ENCODE data around the gene CRKL.
A peak's percentile ranks its signal among the peaks of the same experiment; 100 is the strongest.

CRKL gene

DNA sequence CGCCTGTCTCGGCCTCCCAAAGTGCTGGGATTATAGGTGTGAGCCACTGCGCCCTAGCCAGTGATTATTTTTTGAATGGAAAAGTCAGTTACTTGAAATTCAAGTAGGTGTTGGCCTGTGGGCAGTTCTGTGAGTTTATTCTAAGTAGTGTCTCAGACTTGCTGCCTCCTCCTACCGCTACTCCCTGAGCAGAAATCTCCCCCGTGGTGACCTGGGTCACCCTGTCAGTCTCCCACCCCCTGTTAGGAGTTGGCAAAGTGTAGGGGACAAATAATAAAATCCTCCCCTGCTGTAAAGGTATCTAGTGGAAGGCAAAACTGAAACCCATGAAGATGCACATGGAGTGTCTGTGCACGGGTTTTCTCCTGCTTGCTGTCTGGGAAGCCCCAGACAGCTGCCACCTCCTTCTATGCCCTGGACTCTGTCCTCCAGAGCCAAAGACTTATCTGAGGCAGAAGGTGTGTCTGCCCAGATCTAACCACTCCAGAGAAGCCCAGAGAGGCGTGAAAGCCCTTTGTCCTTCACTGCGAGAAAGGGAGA lies 32.1 kb upstream of the CRKL start:
- H3K4me3 ChIP-seq (ENCODE audit: low read length), result no peak overlapping the region
- no peaks in the 10 kb centered on the region for H3K79me1 ChIP-seq (ENCODE audit: low read length)
- no peak overlapping the region for H3K18ac ChIP-seq (ENCODE audit: low read length)
- H2AK5ac ChIP-seq (ENCODE audit: low read length), result no peak overlapping the region
- H3K27me3 ChIP-seq (ENCODE audit: insufficient read depth, low read length, poor library complexity), result no peaks in the 10 kb centered on the region
- no peaks in the 10 kb centered on the region for H3K4me1 ChIP-seq (ENCODE audit: control insufficient read depth, low read depth, low read length)
- H3K79me2 ChIP-seq (ENCODE audit: control insufficient read depth, insufficient read depth, low read length), result no peaks in the 10 kb centered on the region
- no peak overlapping the region for H4K5ac ChIP-seq (ENCODE audit: low read length)
- H2BK15ac ChIP-seq (replicated peaks; ENCODE audit: low read depth), result no peak overlapping the region
- WGBS (ENCODE audit: extremely low coverage, insufficient coverage, low lambda C conversion rate), result no CpG with 5 or more reads among the region's 8 CpGs
- H2BK5ac ChIP-seq (ENCODE audit: low read length), result no peak overlapping the region
- no peak overlapping the region for H2BK120ac ChIP-seq (ENCODE audit: low read depth, low read length)
- H3K36me3 ChIP-seq (ENCODE audit: control insufficient read depth, insufficient read depth, low read length), result no peaks in the 10 kb centered on the region
- no peak overlapping the region for H3K27ac ChIP-seq (ENCODE audit: low read depth, low read length)
- no peak overlapping the region for H3K23ac ChIP-seq (ENCODE audit: low read length)
- no peak overlapping the region for H3K4ac ChIP-seq (ENCODE audit: low read depth, low read length)
- H3K9ac ChIP-seq (ENCODE audit: low read length), result no peak overlapping the region
- no peak overlapping the region for H4K8ac ChIP-seq (ENCODE audit: low read depth, low read length)
- H3K56ac ChIP-seq (ENCODE audit: low read length), result peak overlapping the region; percentile 57
- H3K4me2 ChIP-seq (ENCODE audit: low read length), result no peak overlapping the region
- DNase-seq, result no peak

- Histone ChIP-seq H2BK5ac (ENCODE audit: low read length) (no peak overlapping the region), H3K27me3 (ENCODE audit: insufficient read depth, low read length, poor library complexity) (no peaks in the 10 kb centered on the region), H3K79me1 (ENCODE audit: low read length) (no peaks in the 10 kb centered on the region), H3K4me2 (ENCODE audit: low read length) (no peak overlapping the region), H3K9ac (ENCODE audit: low read length) (peak overlapping the region; percentile 35), H3K4me3 (ENCODE audit: low read length) (no peak overlapping the region), H3K4ac (ENCODE audit: low read depth, low read length) (no peak overlapping the region), H3K4me1 (ENCODE audit: control insufficient read depth, low read depth, low read length) (no peaks in the 10 kb centered on the region), H3K18ac (ENCODE audit: low read length) (no peak overlapping the region), H3K56ac (ENCODE audit: low read length) (peak overlapping the region; percentile 74), H4K5ac (ENCODE audit: low read length) (no peak overlapping the region), H4K8ac (ENCODE audit: low read depth, low read length) (no peak overlapping the region), H3K79me2 (ENCODE audit: control insufficient read depth, insufficient read depth, low read length) (no peaks in the 10 kb centered on the region), H3K27ac (ENCODE audit: low read depth, low read length) (no peak overlapping the region), H2BK120ac (ENCODE audit: low read depth, low read length) (no peak overlapping the region), H3K23ac (ENCODE audit: low read length) (no peak overlapping the region), H3K36me3 (ENCODE audit: control insufficient read depth, insufficient read depth, low read length) (no peaks in the 10 kb centered on the region), H2AK5ac (ENCODE audit: low read length) (no peak overlapping the region), H2BK15ac (replicated peaks; ENCODE audit: low read depth) (no peak overlapping the region)
- no CpG with 5 or more reads among the region's 10 CpGs for WGBS (ENCODE audit: extremely low coverage, insufficient coverage, low lambda C conversion rate)
- peak; percentile 95 for DNase-seq
Measured at GRCh38 chr22:20885557-20886323, 31.5 kb upstream of the CRKL start.

- H2AK5ac ChIP-seq (ENCODE audit: low read length), result no peak overlapping the region
- no peak for DNase-seq
- H3K56ac ChIP-seq (ENCODE audit: low read length), result no peak overlapping the region
- no peak overlapping the region for H3K27ac ChIP-seq (ENCODE audit: low read depth, low read length)
- no peaks in the 10 kb centered on the region for H3K4me1 ChIP-seq (ENCODE audit: control insufficient read depth, low read depth, low read length)
- H2BK15ac ChIP-seq (replicated peaks; ENCODE audit: low read depth), result no peak overlapping the region
- no peak overlapping the region for H2BK120ac ChIP-seq (ENCODE audit: low read depth, low read length)
- H3K27me3 ChIP-seq (ENCODE audit: insufficient read depth, low read length, poor library complexity), result no peaks in the 10 kb centered on the region
- no peak overlapping the region for H2BK5ac ChIP-seq (ENCODE audit: low read length)
- H3K36me3 ChIP-seq (ENCODE audit: control insufficient read depth, insufficient read depth, low read length), result no peaks in the 10 kb centered on the region
- no peak overlapping the region for H3K18ac ChIP-seq (ENCODE audit: low read length)
- H3K23ac ChIP-seq (ENCODE audit: low read length), result no peak overlapping the region
- no peak overlapping the region for H4K5ac ChIP-seq (ENCODE audit: low read length)
- no peak overlapping the region for H3K4me3 ChIP-seq (ENCODE audit: low read length)
- no peak overlapping the region for H3K4me2 ChIP-seq (ENCODE audit: low read length)
- no peak overlapping the region for H4K8ac ChIP-seq (ENCODE audit: low read depth, low read length)
- no peaks in the 10 kb centered on the region for H3K79me2 ChIP-seq (ENCODE audit: control insufficient read depth, insufficient read depth, low read length)
- no peak overlapping the region for H3K9ac ChIP-seq (ENCODE audit: low read length)
- no peaks in the 10 kb centered on the region for H3K79me1 ChIP-seq (ENCODE audit: low read length)
- WGBS (ENCODE audit: extremely low coverage, insufficient coverage, low lambda C conversion rate), result no CpG with 5 or more reads among the region's 5 CpGs
- no peak overlapping the region for H3K4ac ChIP-seq (ENCODE audit: low read depth, low read length)
Measured at GRCh38 chr22:20887375-20887774, 29.8 kb upstream of the CRKL start.

- Histone ChIP-seq H2BK5ac (ENCODE audit: low read length) (no peak overlapping the region), H4K5ac (ENCODE audit: low read length) (no peak overlapping the region), H3K23ac (ENCODE audit: low read length) (no peak overlapping the region), H3K27me3 (ENCODE audit: insufficient read depth, low read length, poor library complexity) (no peaks in the 10 kb centered on the region), H4K8ac (ENCODE audit: low read depth, low read length) (no peak overlapping the region), H3K27ac (ENCODE audit: low read depth, low read length) (no peak overlapping the region), H2AK5ac (ENCODE audit: low read length) (no peak overlapping the region), H3K4me3 (ENCODE audit: low read length) (no peak overlapping the region), H3K9ac (ENCODE audit: low read length) (no peak overlapping the region), H2BK120ac (ENCODE audit: low read depth, low read length) (no peak overlapping the region), H3K18ac (ENCODE audit: low read length) (no peak overlapping the region), H3K79me2 (ENCODE audit: control insufficient read depth, insufficient read depth, low read length) (no peaks in the 10 kb centered on the region), H3K4ac (ENCODE audit: low read depth, low read length) (no peak overlapping the region), H2BK15ac (replicated peaks; ENCODE audit: low read depth) (no peak overlapping the region), H3K79me1 (ENCODE audit: low read length) (no peaks in the 10 kb centered on the region), H3K4me1 (ENCODE audit: control insufficient read depth, low read depth, low read length) (no peaks in the 10 kb centered on the region), H3K56ac (ENCODE audit: low read length) (no peak overlapping the region), H3K36me3 (ENCODE audit: control insufficient read depth, insufficient read depth, low read length) (no peaks in the 10 kb centered on the region), H3K4me2 (ENCODE audit: low read length) (no peak overlapping the region)
- no CpG with 5 or more reads among the region's 6 CpGs for WGBS (ENCODE audit: extremely low coverage, insufficient coverage, low lambda C conversion rate)
- no peak for DNase-seq
Measured at GRCh38 chr22:20889025-20889704, 28.0 kb upstream of the CRKL start.

DNA sequence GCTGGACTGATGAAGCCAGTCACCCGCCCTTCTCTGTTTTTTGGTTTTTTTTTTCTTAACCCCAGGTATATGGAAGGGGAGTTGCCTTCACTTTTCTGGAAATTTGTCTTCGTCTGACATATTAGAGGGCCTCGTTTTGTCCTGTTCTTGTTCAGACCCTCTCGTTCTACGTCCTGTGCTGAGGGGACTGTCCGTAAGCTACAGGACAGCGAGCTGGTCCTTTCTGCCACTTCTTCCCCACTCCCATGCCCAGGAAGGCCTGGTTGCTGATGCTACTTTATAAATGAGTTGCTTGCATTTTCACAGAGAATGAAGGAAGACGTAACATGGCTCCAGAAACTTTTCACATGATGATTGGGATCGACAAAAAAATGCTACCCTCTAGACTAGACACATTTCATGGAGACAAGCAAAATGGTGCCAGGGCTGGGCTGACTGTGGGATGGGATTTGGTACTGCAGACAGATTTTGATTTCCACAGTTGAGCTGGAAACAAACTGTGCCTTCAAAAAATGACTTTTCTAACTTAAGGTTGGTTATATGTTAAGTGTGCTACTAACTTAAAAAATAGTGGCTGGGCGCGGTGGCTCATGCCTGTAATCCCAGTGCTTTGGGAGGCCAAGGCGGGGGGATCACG lies 27.2 kb upstream of the CRKL start:
- no CpG with 5 or more reads among the region's 13 CpGs for WGBS (ENCODE audit: extremely low coverage, insufficient coverage, low lambda C conversion rate)
- H3K4me3 ChIP-seq (ENCODE audit: low read length), result no peak overlapping the region

More for the DNA sequence above, 27.2 kb upstream of the CRKL start:
- no peak overlapping the region for H4K8ac ChIP-seq (ENCODE audit: low read depth, low read length)
- no peaks in the 10 kb centered on the region for H3K79me2 ChIP-seq (ENCODE audit: control insufficient read depth, insufficient read depth, low read length)
- no peak overlapping the region for H4K5ac ChIP-seq (ENCODE audit: low read length)
- H3K23ac ChIP-seq (ENCODE audit: low read length), result no peak overlapping the region
- H3K9ac ChIP-seq (ENCODE audit: low read length), result no peak overlapping the region
- H2BK5ac ChIP-seq (ENCODE audit: low read length), result no peak overlapping the region
- no peak overlapping the region for H2AK5ac ChIP-seq (ENCODE audit: low read length)
- no peaks in the 10 kb centered on the region for H3K27me3 ChIP-seq (ENCODE audit: insufficient read depth, low read length, poor library complexity)
- H3K4me1 ChIP-seq (ENCODE audit: control insufficient read depth, low read depth, low read length), result no peaks in the 10 kb centered on the region
- H3K27ac ChIP-seq (ENCODE audit: low read depth, low read length), result no peak overlapping the region
- H2BK15ac ChIP-seq (replicated peaks; ENCODE audit: low read depth), result no peak overlapping the region
- no peak overlapping the region for H3K4me2 ChIP-seq (ENCODE audit: low read length)
- H3K79me1 ChIP-seq (ENCODE audit: low read length), result no peaks in the 10 kb centered on the region
- no peak overlapping the region for H3K18ac ChIP-seq (ENCODE audit: low read length)
- peak overlapping the region; percentile 42 for H3K56ac ChIP-seq (ENCODE audit: low read length)
- H2BK120ac ChIP-seq (ENCODE audit: low read depth, low read length), result no peak overlapping the region
- DNase-seq, result no peak
- H3K36me3 ChIP-seq (ENCODE audit: control insufficient read depth, insufficient read depth, low read length), result no peaks in the 10 kb centered on the region
- no peak overlapping the region for H3K4ac ChIP-seq (ENCODE audit: low read depth, low read length)

Data from mesendoderm (in vitro differentiated cells).